ENCODE data around the gene GPHN.

The GPHN gene

GRCh38 chr14:66859063-66859671, 351.2 kb downstream of the GPHN start:
- TF ChIP-seq CTCF (IDR thresholded peaks at IDR 0.05; ENCODE audit: extremely low read depth, missing control alignments) = no peak
- DNase-seq (ENCODE audit: low spot score) = no peak

- TF ChIP-seq CTCF (IDR thresholded peaks at IDR 0.05; ENCODE audit: extremely low read depth, missing control alignments) = no peak
- no peak for DNase-seq (ENCODE audit: low spot score)
Observed at GRCh38 chr14:66881596-66881995, 373.6 kb downstream of the GPHN start.

- DNase-seq (ENCODE audit: low spot score) = no peak
- no peak for TF ChIP-seq CTCF (IDR thresholded peaks at IDR 0.05; ENCODE audit: extremely low read depth, missing control alignments)
Observed at GRCh38 chr14:66884149-66884548, 376.2 kb downstream of the GPHN start.

- TF ChIP-seq CTCF (IDR thresholded peaks at IDR 0.05; ENCODE audit: extremely low read depth, missing control alignments) = no peak
- no peak for DNase-seq (ENCODE audit: low spot score)
Observed at GRCh38 chr14:66900719-66901118, 392.8 kb downstream of the GPHN start.

GRCh38 chr14:66910311-66910840, 402.4 kb downstream of the GPHN start:
- DNase-seq (ENCODE audit: low spot score) = no peak
- TF ChIP-seq CTCF (IDR thresholded peaks at IDR 0.05; ENCODE audit: extremely low read depth, missing control alignments) = no peak

GRCh38 chr14:66916421-66916820, 408.5 kb downstream of the GPHN start:
- TF ChIP-seq CTCF (IDR thresholded peaks at IDR 0.05; ENCODE audit: extremely low read depth, missing control alignments) = no peak
- no peak for DNase-seq (ENCODE audit: low spot score)

- no peak for DNase-seq (ENCODE audit: low spot score)
- no peak for TF ChIP-seq CTCF (IDR thresholded peaks at IDR 0.05; ENCODE audit: extremely low read depth, missing control alignments)
Observed at GRCh38 chr14:66918527-66918926, 410.6 kb downstream of the GPHN start.
